SK-N-SH (cell line): ENCODE measurements around the gene VTN. TPM values are rescaled to one million over a fixed set of nuclear protein-coding genes. Genes with fewer than 3 reads are reported as not detected.

Experiments
- CTCF ChIA-PET: fragments of 300-600, 350-600 bp; formaldehyde crosslinking; extraction: SDS; loops from one replicate; lab custom pipeline; 2021; lab: Yijun Ruan, JAX
- POLR2A ChIA-PET: fragments of 350-600 bp; sonication (Branson Sonifier 250); formaldehyde crosslinking; extraction: SDS; loops from one replicate; lab custom pipeline; 2020; ENCODE audit warnings: antibody characterized with exemption, inconsistent platforms; lab: Yijun Ruan, JAX
- DNase-seq: peaks from one replicate; pipeline ENCODE4 v3.0.0; 2012
- H2AFZ ChIP-seq: fragments of 200-600 bp; sonication (generic); 2 replicates; pipeline ENCODE4 v1.8.1; 2016; ENCODE audit warnings: antibody characterized with exemption, mild to moderate bottlenecking, low read depth
- H3F3A ChIP-seq: fragments of 200-600 bp; sonication (generic); replicated peaks from 2 replicates; pipeline ENCODE3; 2016; ENCODE audit warnings: antibody characterized with exemption, mild to moderate bottlenecking; ENCODE audit not compliant: insufficient read depth
- H3K27ac ChIP-seq, 2 experiments: fragments of 200-500 bp in 1 of 2; fragments of 200-600 bp in 1 of 2; sonication (Bioruptor generic) in 1 of 2; sonication (generic), shearing (Covaris generic) in 1 of 2; 2 replicates each; pipeline versions ENCODE4 v1.5.1 to v1.6.1; 2014 to 2016; ENCODE audit warnings: low read depth in 2 of 2, inconsistent platforms in 1 of 2, low read length in 1 of 2, mild to moderate bottlenecking in 1 of 2, mixed read lengths in 1 of 2
- H3K27me3 ChIP-seq: fragments of 200-600 bp; sonication (generic), shearing (Covaris generic); 2 replicates; pipeline ENCODE4 v1.6.1; 2016; ENCODE audit warnings: mixed run types; ENCODE audit not compliant: insufficient read depth
- H3K36me3 ChIP-seq, 2 experiments: fragments of 200-500 bp in 1 of 2; fragments of 200-600 bp in 1 of 2; sonication (Bioruptor generic) in 1 of 2; sonication (generic) in 1 of 2; replicated peaks in 1 of 2; 2 replicates each; pipeline versions ENCODE3 to v1.5.1; 2014 to 2016; ENCODE audit warnings: low read length in 1 of 2, mild to moderate bottlenecking in 1 of 2; ENCODE audit not compliant: insufficient read depth in 2 of 2, control insufficient read depth in 1 of 2
- H3K4me1 ChIP-seq, 2 experiments: fragments of 200-500 bp in 1 of 2; fragments of 200-600 bp in 1 of 2; sonication (Bioruptor generic) in 1 of 2; sonication (generic), shearing (Covaris generic) in 1 of 2; 2 replicates each; pipeline versions ENCODE4 v1.5.1 to v1.6.1; 2014 to 2016; ENCODE audit warnings: low read depth in 1 of 2, low read length in 1 of 2, mixed run types in 1 of 2; ENCODE audit not compliant: insufficient read depth in 2 of 2, control insufficient read depth in 1 of 2
- H3K4me2 ChIP-seq: fragments of 200-600 bp; sonication (generic), shearing (Covaris generic); 2 replicates; pipeline ENCODE4 v1.6.1; 2017; ENCODE audit warnings: mixed run types
- H3K4me3 ChIP-seq, 2 experiments: fragments of 200-500 bp in 1 of 2; fragments of 200-600 bp in 1 of 2; sonication (Bioruptor generic) in 1 of 2; sonication (generic), shearing (Covaris generic) in 1 of 2; 2 replicates each; pipeline versions ENCODE4 v1.5.1 to v1.8.1; 2014 to 2016; ENCODE audit warnings: low read depth in 2 of 2, inconsistent platforms in 1 of 2, low read length in 1 of 2, mild to moderate bottlenecking in 1 of 2, mixed read lengths in 1 of 2, moderate library complexity in 1 of 2
- H3K79me2 ChIP-seq: fragments of 200-600 bp; sonication (generic); 2 replicates; pipeline ENCODE4 v1.8.1; 2017; ENCODE audit warnings: mild to moderate bottlenecking; ENCODE audit not compliant: insufficient read depth
- H3K9ac ChIP-seq: fragments of 200-600 bp; sonication (generic); 2 replicates; pipeline ENCODE4 v1.6.1; 2017; ENCODE audit warnings: mixed run types
- H3K9me2 ChIP-seq: fragments of 200-600 bp; sonication (generic); 2 replicates; pipeline ENCODE4 v1.6.1; 2017; ENCODE audit warnings: mixed run types
- H3K9me3 ChIP-seq: fragments of 200-600 bp; sonication (generic); 2 replicates; pipeline ENCODE4 v1.6.1; 2017; ENCODE audit warnings: mixed run types, mild to moderate bottlenecking, moderate library complexity
- H4K20me1 ChIP-seq: fragments of 200-600 bp; sonication (generic); 2 replicates; pipeline ENCODE4 v1.6.1; 2017; ENCODE audit warnings: mild to moderate bottlenecking, mixed run types; ENCODE audit not compliant: insufficient read depth
- ELF1 ChIP-seq: IDR thresholded peaks from 2 replicates; pipeline ENCODE4 v1.4.0; 2012
- EP300 ChIP-seq, 2 experiments: IDR thresholded peaks; 2 replicates each; pipeline versions ENCODE4 v1.4.0 to v1.6.1; 2012; ENCODE audit warnings: borderline replicate concordance in 1 of 2, low read depth in 1 of 2, low read length in 1 of 2
- EZH2phosphoT487 ChIP-seq: fragments of 200-600 bp; sonication (generic); IDR thresholded peaks from 2 replicates; pipeline ENCODE4 v1.6.1; 2017; ENCODE audit warnings: low read depth, mixed run types, mild to moderate bottlenecking, antibody characterized with exemption, moderate library complexity, borderline replicate concordance
- FOXJ3 ChIP-seq: sonication (generic); formaldehyde crosslinking; IDR thresholded peaks from 2 replicates; pipeline ENCODE4 v1.5.1; 2020; ENCODE audit warnings: mild to moderate bottlenecking, missing genetic modification reagents
- FOXM1 ChIP-seq: IDR thresholded peaks from 2 replicates; pipeline ENCODE4 v1.4.0; 2012; ENCODE audit warnings: low read depth, mild to moderate bottlenecking
- JUND ChIP-seq: IDR thresholded peaks from 2 replicates; pipeline ENCODE4 v1.4.0; 2012
- MEF2A ChIP-seq: IDR thresholded peaks from 2 replicates; pipeline ENCODE4 v1.4.0; 2012; ENCODE audit warnings: low read depth, borderline replicate concordance
- POLR2AphosphoS5 ChIP-seq: IDR thresholded peaks from 2 replicates; pipeline ENCODE4 v1.6.1; 2012; ENCODE audit warnings: low read depth, low read length
- RXRA ChIP-seq: IDR thresholded peaks from 2 replicates; pipeline ENCODE4 v1.4.0; 2012; ENCODE audit warnings: low read depth, mild to moderate bottlenecking, borderline replicate concordance
- SIN3A ChIP-seq: IDR thresholded peaks from 2 replicates; pipeline ENCODE4 v1.6.1; 2012; ENCODE audit warnings: low read depth, mild to moderate bottlenecking, low read length, moderate library complexity, borderline replicate concordance
- SMC3 ChIP-seq: IDR thresholded peaks from 2 replicates; pipeline ENCODE4 v1.6.1; 2012; ENCODE audit warnings: low read depth, low read length, improper control_type of control experiment
- TAF1 ChIP-seq: IDR thresholded peaks from 2 replicates; pipeline ENCODE4 v1.6.1; 2012; ENCODE audit warnings: low read depth, mild to moderate bottlenecking, low read length, moderate library complexity, borderline replicate concordance
- TCF12 ChIP-seq: IDR thresholded peaks from 2 replicates; pipeline ENCODE4 v1.4.0; 2012
- TEAD4 ChIP-seq: IDR thresholded peaks from 2 replicates; pipeline ENCODE4 v1.4.0; 2012; ENCODE audit warnings: mild to moderate bottlenecking, borderline replicate concordance; ENCODE audit not compliant: insufficient read depth
- USF1 ChIP-seq: IDR thresholded peaks from 2 replicates; pipeline ENCODE4 v1.4.0; 2012; ENCODE audit warnings: low read depth, borderline replicate concordance
- USF2 ChIP-seq: fragments of 150-350 bp; IDR thresholded peaks from 2 replicates; pipeline ENCODE4 v1.6.1; 2017; ENCODE audit warnings: antibody characterized with exemption, low read length, low read depth, borderline replicate concordance
- ZBTB33 ChIP-seq: IDR thresholded peaks from 2 replicates; pipeline ENCODE4 v1.4.0; 2012; ENCODE audit warnings: low read depth, borderline replicate concordance
- WGBS: methylation state at CpG from one replicate; pipeline ENCODE4 v1.1.6; 2017; ENCODE audit warnings: low lambda C conversion rate; 5-methylcytosine and 5-hydroxymethylcytosine counted together
- polyA plus RNA-seq, 3 experiments: library from polyadenylated mRNA; depleted of rRNA; stranded (reverse); fragments of >200 nt; gene quantifications; 2 replicates each; pipeline ENCODE4 v1.2.3, GENCODE V29; 2012
- TF ChIP-seq, protein P1 (sequence below): fragments of 150-350 bp; IDR thresholded peaks from 2 replicates; pipeline ENCODE4 v1.6.1; 2016; ENCODE audit warnings: mild to moderate bottlenecking, low read depth, low read length

VTN gene
- polyA plus RNA-seq, 1 of the 3 experiments (the other 2 are of a cell fraction): 1.2 TPM

DNA sequence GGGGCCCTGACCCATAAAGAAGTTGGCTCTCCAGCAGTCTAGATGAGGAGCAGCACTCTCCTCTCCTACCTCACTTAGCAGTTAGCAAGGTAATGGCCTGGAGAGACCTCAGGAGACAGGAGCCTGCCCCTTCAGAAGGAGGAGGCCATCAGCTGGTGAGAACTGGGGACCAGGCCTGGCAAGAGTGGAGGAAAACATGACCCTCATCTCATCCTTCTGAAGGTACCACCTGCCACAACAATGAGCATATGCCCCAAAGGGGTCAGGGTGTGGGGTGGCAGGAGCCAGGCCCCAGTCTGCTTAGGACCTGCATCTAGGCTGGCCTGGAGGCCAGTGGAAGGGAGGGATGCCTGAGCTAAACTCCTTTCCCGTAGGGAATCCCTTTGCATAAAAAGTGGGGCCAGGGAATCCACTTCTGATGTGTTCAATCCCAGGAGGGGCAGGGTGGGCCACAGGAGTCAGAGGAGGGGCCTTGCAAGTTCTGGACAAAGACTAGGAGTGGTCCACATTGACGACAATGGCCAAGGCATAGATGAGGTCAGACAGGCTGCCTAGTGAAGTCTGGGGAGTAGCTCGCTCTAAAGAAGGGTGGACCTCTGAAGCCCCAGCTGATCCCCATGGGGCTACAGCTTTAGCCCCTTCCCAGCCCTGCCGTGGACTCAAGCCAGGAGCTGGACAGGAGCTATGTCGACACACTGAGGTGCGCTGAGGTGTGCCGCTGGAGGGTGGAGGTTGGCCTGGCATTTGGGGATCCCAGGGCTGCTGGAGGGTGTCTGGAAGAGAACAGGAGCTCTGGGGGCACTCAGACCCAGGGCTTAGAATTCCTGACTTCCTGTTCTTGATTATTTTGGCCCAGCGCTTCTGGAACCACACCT lies 6.1 kb downstream of the VTN start:
- ChIA-PET CTCF (no interaction called here), POLR2A (no interaction called here)
- H3K9me3 ChIP-seq: no peaks in the 10 kb centered on the region
- H3K4me1 ChIP-seq: no peaks in the 10 kb centered on the region
- no peaks in the 10 kb centered on the region for H4K20me1 ChIP-seq
- TF ChIP-seq USF2 (no peak), ZBTB33 (no peak), SMC3 (no peak), TCF12 (no peak), MEF2A (no peak), USF1 (no peak), JUND (no peak), RXRA (no peak), FOXJ3 (CRISPR knock-in tag) (no peak), SIN3A (no peak), ELF1 (no peak), FOXM1 (no peak), EZH2phosphoT487 (no peak), POLR2AphosphoS5 (no peak), TAF1 (no peak), EP300 (IDR thresholded peaks at IDR 0.05; ENCODE audit: borderline replicate concordance in 1 of 2, low read depth in 1 of 2, low read length in 1 of 2) (no peak), TEAD4 (no peak)
- TF ChIP-seq, protein P1, sequence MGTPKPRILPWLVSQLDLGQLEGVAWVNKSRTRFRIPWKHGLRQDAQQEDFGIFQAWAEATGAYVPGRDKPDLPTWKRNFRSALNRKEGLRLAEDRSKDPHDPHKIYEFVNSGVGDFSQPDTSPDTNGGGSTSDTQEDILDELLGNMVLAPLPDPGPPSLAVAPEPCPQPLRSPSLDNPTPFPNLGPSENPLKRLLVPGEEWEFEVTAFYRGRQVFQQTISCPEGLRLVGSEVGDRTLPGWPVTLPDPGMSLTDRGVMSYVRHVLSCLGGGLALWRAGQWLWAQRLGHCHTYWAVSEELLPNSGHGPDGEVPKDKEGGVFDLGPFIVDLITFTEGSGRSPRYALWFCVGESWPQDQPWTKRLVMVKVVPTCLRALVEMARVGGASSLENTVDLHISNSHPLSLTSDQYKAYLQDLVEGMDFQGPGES: no peak
- H3K4me3 ChIP-seq: no peak overlapping the region
- no peaks in the 10 kb centered on the region for H3K27me3 ChIP-seq
- no peak for DNase-seq
- H3K79me2 ChIP-seq: peaks cover 3% of the 10 kb centered on the region; the same call in 1 of the 2 replicates
- H3K36me3 ChIP-seq: peaks cover 18 to 41% of the 10 kb centered on the region in 2 experiments
- no peak overlapping the region for H3K27ac ChIP-seq
- H2AFZ ChIP-seq: no peak overlapping the region
- H3F3A ChIP-seq: peaks cover 6% of the 10 kb centered on the region
- no peak overlapping the region for H3K4me2 ChIP-seq
- WGBS: 96% methylated on average over 7 of the region's 8 CpGs
- H3K9ac ChIP-seq: no peak overlapping the region
- H3K9me2 ChIP-seq: no peaks in the 10 kb centered on the region
